ENCODE results near the gene IGF1.

IGF1 gene

DNA sequence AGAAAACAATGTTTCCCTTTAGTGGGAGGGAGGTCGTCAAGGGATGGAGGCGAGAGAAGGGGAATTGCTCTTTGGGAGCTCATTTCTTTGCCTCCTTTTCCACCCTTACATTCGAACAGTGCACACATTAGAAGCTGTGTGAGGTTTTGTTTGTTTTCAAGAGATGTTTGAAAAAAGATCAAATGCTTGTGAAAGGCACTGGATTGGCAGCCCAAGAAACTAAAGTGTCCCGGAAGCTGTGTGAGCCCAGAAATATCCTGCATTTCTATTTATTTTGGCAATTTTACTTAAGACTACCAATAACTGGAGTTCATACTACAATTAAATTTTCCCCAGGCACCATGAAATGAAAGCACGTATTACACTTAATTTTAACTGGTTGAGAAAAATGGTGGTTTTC lies 67.0 kb downstream of the IGF1 start:
- TF ChIP-seq TEAD4 (IDR thresholded peaks at IDR 0.05) = no peak

DNA sequence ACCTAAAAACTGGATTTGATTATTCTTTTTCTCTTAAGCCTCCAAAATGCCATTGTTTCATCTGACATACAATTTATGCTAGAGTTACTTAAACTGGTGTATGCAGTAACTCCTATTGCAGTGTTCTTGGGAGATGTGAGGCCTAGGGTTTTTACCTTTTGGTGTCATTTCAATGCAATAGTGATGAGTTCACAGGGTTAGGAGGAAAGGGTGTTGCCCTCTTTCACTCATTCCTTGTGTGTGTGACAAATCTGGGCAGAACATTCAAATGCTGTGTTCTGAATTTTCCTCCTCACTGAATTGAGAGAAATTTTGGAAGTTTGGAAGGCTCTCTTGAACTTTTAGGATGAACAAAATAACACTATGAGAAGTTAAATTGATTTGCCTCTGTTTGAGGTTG lies 69.9 kb downstream of the IGF1 start:
- TF ChIP-seq RAD21 (IDR thresholded peaks at IDR 0.05; ENCODE audit: low read depth) (no peak), EP300 (IDR thresholded peaks at IDR 0.05; ENCODE audit: borderline replicate concordance) (no peak), TAF1 (IDR thresholded peaks at IDR 0.05; ENCODE audit: low read depth) (no peak), EGR1 (IDR thresholded peaks at IDR 0.05) (no peak), FOXM1 (IDR thresholded peaks at IDR 0.05; ENCODE audit: borderline replicate concordance, low read depth) (no peak), TCF12 (IDR thresholded peaks at IDR 0.05; ENCODE audit: low read depth) (no peak), TEAD4 (IDR thresholded peaks at IDR 0.05) (no peak), ZBTB7A (IDR thresholded peaks at IDR 0.05; ENCODE audit: low read depth) (no peak), NFIC (IDR thresholded peaks at IDR 0.05) (no peak), CEBPB (IDR thresholded peaks at IDR 0.05) (no peak), YY1 (IDR thresholded peaks at IDR 0.05; ENCODE audit: low read depth) (no peak), CREB1 (IDR thresholded peaks at IDR 0.05; ENCODE audit: low read depth) (no peak)
- TF ChIP-seq, protein P1, sequence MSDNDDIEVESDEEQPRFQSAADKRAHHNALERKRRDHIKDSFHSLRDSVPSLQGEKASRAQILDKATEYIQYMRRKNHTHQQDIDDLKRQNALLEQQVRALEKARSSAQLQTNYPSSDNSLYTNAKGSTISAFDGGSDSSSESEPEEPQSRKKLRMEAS (IDR thresholded peaks at IDR 0.05) = no peak
- TF ChIP-seq, protein P2, sequence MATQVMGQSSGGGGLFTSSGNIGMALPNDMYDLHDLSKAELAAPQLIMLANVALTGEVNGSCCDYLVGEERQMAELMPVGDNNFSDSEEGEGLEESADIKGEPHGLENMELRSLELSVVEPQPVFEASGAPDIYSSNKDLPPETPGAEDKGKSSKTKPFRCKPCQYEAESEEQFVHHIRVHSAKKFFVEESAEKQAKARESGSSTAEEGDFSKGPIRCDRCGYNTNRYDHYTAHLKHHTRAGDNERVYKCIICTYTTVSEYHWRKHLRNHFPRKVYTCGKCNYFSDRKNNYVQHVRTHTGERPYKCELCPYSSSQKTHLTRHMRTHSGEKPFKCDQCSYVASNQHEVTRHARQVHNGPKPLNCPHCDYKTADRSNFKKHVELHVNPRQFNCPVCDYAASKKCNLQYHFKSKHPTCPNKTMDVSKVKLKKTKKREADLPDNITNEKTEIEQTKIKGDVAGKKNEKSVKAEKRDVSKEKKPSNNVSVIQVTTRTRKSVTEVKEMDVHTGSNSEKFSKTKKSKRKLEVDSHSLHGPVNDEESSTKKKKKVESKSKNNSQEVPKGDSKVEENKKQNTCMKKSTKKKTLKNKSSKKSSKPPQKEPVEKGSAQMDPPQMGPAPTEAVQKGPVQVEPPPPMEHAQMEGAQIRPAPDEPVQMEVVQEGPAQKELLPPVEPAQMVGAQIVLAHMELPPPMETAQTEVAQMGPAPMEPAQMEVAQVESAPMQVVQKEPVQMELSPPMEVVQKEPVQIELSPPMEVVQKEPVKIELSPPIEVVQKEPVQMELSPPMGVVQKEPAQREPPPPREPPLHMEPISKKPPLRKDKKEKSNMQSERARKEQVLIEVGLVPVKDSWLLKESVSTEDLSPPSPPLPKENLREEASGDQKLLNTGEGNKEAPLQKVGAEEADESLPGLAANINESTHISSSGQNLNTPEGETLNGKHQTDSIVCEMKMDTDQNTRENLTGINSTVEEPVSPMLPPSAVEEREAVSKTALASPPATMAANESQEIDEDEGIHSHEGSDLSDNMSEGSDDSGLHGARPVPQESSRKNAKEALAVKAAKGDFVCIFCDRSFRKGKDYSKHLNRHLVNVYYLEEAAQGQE (IDR thresholded peaks at IDR 0.05; ENCODE audit: low read depth) = no peak
- TF ChIP-seq, protein P3, sequence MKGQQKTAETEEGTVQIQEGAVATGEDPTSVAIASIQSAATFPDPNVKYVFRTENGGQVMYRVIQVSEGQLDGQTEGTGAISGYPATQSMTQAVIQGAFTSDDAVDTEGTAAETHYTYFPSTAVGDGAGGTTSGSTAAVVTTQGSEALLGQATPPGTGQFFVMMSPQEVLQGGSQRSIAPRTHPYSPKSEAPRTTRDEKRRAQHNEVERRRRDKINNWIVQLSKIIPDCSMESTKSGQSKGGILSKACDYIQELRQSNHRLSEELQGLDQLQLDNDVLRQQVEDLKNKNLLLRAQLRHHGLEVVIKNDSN (IDR thresholded peaks at IDR 0.05) = no peak

DNA sequence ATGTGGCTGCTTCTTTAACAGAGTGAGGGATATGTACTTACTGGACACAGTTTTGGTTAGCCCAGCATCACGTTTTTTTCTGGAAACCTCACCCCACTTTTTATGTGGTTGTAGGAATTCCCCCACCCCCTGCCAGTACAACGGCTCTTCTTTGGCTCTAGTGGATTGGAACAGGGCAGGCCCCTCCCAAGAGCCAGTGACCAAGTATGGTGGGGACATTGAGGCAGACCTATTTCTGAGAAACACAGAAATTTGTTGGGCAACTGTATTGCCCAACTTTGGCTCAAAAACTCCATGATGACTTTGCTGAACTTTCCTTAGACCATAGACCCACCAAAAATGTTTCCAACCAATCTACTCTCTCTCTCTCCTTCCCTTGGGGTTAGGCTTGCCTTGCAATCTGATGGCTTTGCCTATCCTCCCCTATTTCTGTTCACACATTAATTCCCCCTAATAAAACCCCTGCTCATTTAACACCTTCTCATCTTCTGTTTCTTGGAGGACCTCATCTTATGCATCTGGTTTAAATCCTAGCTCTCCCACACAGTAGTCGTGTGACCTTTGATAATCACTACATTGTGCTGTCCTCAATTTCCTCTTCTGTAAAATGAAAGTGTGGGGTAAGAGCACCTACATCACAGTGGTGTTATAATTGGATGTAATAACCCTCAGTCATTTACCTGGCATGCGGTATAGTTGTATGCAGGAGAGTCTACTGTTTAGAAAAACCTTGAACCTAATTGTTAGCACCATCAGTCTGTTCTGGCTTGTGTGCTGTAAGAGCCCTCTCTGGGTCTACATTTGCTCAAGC lies 71.7 kb downstream of the IGF1 start:
- no peak for TF ChIP-seq TCF12 (IDR thresholded peaks at IDR 0.05; ENCODE audit: low read depth)
- TF ChIP-seq CEBPB (IDR thresholded peaks at IDR 0.05) = no peak
- no peak for TF ChIP-seq EGR1 (IDR thresholded peaks at IDR 0.05)
- TF ChIP-seq, protein P2 (IDR thresholded peaks at IDR 0.05; ENCODE audit: low read depth) = no peak
- TF ChIP-seq, protein P3 (IDR thresholded peaks at IDR 0.05) = no peak
- no peak for TF ChIP-seq RAD21 (IDR thresholded peaks at IDR 0.05; ENCODE audit: low read depth)
- no peak for TF ChIP-seq TEAD4 (IDR thresholded peaks at IDR 0.05)
- no peak for TF ChIP-seq NFIC (IDR thresholded peaks at IDR 0.05)
- TF ChIP-seq FOXM1 (IDR thresholded peaks at IDR 0.05; ENCODE audit: borderline replicate concordance, low read depth) = no peak
- TF ChIP-seq CREB1 (IDR thresholded peaks at IDR 0.05; ENCODE audit: low read depth) = no peak
- TF ChIP-seq, protein P1 (IDR thresholded peaks at IDR 0.05) = no peak
- no peak for TF ChIP-seq EP300 (IDR thresholded peaks at IDR 0.05; ENCODE audit: borderline replicate concordance)
- no peak for TF ChIP-seq ZBTB7A (IDR thresholded peaks at IDR 0.05; ENCODE audit: low read depth)
- TF ChIP-seq TAF1 (IDR thresholded peaks at IDR 0.05; ENCODE audit: low read depth) = no peak
- no peak for TF ChIP-seq YY1 (IDR thresholded peaks at IDR 0.05; ENCODE audit: low read depth)

DNA sequence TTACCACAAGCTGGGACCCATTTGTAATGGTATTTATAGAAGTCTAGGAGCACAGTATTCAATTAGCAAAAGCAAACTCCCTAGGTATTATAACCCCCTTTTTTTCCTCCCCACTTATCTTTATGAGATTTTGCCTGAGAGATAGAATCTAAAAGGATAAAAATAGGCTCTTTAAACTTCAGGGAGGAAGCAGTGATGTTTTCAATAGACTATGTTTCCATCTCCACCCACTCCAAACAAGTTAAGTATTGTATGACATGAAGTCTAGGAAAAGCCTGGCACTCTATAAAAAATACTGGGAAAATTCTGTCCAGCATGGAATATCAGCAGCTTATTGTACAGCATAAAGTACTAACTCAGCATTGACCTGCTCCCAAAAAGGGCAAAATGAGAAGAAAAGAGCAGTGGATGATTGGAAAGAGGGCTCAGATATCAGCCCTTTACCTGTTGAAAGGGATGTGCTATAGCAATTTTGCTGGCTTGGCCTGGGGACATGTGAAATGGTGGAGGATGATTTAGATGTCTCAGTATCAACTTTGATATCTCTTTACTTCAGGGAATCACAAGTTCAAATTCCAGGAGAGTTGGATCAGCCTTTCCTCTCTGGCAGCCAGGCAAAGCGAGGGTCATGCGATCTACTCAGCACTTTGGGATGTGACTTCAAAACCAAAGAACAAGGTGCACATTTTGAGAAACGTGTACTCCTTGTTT lies 72.4 kb downstream of the IGF1 start:
- TF ChIP-seq TCF12 (IDR thresholded peaks at IDR 0.05; ENCODE audit: low read depth) (no peak), EP300 (IDR thresholded peaks at IDR 0.05; ENCODE audit: borderline replicate concordance) (no peak), RAD21 (IDR thresholded peaks at IDR 0.05; ENCODE audit: low read depth) (no peak), FOXM1 (IDR thresholded peaks at IDR 0.05; ENCODE audit: borderline replicate concordance, low read depth) (no peak), YY1 (IDR thresholded peaks at IDR 0.05; ENCODE audit: low read depth) (no peak), TEAD4 (IDR thresholded peaks at IDR 0.05) (no peak)

DNA sequence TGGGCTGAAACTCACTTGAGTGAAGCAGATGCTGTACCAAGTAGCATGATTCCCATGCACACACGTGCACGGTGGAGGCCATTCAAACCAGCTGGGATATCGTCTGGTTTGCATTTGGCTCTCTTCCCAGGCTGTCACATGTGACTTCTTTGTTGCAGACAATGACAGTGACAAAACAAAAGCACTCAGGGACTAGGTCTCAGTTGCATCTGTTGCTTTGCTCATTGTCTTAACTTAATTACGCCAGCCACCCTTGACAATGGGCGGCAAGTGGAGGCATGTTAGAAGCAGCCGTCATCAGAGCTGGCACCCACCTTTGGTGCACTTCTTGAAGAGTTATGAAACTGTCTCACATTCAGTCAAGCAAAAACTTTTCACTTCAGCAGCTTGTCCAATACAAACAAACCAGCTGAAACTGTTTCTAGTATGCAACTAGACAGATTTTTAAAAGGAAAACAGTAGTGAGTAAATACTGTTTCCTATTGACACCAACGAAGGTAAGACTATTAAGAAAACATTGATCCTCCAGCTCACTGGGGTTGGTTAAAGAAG lies 74.3 kb downstream of the IGF1 start:
- no peak for TF ChIP-seq RAD21 (IDR thresholded peaks at IDR 0.05; ENCODE audit: low read depth)
- TF ChIP-seq, protein P1 (IDR thresholded peaks at IDR 0.05) = no peak
- TF ChIP-seq ZBTB7A (IDR thresholded peaks at IDR 0.05; ENCODE audit: low read depth) = no peak
- no peak for TF ChIP-seq TEAD4 (IDR thresholded peaks at IDR 0.05)
- TF ChIP-seq FOXM1 (IDR thresholded peaks at IDR 0.05; ENCODE audit: borderline replicate concordance, low read depth) = no peak
- TF ChIP-seq, protein P3 (IDR thresholded peaks at IDR 0.05) = 0 out of 2 replicates have a peak, but pooled peaks have one; percentile 43

Measured in Ishikawa (cell line).